Measurements from ENCODE around the gene TF. TPM values are rescaled to one million over a fixed set of nuclear protein-coding genes. Genes with fewer than 3 reads are reported as not detected.
"Not testable (repeated sequence)": the region's sequence is repeated elsewhere in the genome, so short reads cannot be mapped to it uniquely, and the experiment has no call there.

TF gene
- total RNA-seq, 2 donors from 2014 or later, result 0.65 to 1.3 TPM

GRCh38 chr3:133762539-133762938 lies 16.3 kb downstream of the TF start:
- H3K27me3 Mint-ChIP-seq, result peaks cover 44% of the 10 kb centered on the region
- H3K4me3 Mint-ChIP-seq, result no peak overlapping the region
- ATAC-seq (no peak), DNase-seq (no peak)
- no peaks in the 10 kb centered on the region for H3K4me1 Mint-ChIP-seq
- H3K27ac Mint-ChIP-seq, result no peak overlapping the region
- no peaks in the 10 kb centered on the region for H3K36me3 Mint-ChIP-seq (ENCODE audit: low read depth)
- no peaks in the 10 kb centered on the region for H3K9me3 ChIP-seq (ENCODE audit: control insufficient read depth, low read length, poor library complexity, severe bottlenecking)

GRCh38 chr3:133763797-133764683 lies 17.8 kb downstream of the TF start:
- Mint-ChIP-seq H3K27ac (no peak overlapping the region), H3K4me3 (no peak overlapping the region), H3K4me1 (no peaks in the 10 kb centered on the region), H3K36me3 (ENCODE audit: low read depth) (no peaks in the 10 kb centered on the region), H3K27me3 (peaks cover 31% of the 10 kb centered on the region)
- H3K9me3 ChIP-seq (ENCODE audit: control insufficient read depth, low read length, poor library complexity, severe bottlenecking), result no peaks in the 10 kb centered on the region
- ATAC-seq (no peak), DNase-seq (no peak)

GRCh38 chr3:133765256-133765655 lies 19.1 kb downstream of the TF start:
- Mint-ChIP-seq H3K27ac (no peak overlapping the region), H3K36me3 (ENCODE audit: low read depth) (no peaks in the 10 kb centered on the region), H3K27me3 (peaks cover 31% of the 10 kb centered on the region), H3K4me3 (no peak overlapping the region), H3K4me1 (no peaks in the 10 kb centered on the region)
- no peak for DNase-seq
- no peaks in the 10 kb centered on the region for H3K9me3 ChIP-seq (ENCODE audit: control insufficient read depth, low read length, poor library complexity, severe bottlenecking)
- no peak for ATAC-seq

- H3K36me3 Mint-ChIP-seq (ENCODE audit: low read depth), result no peaks in the 10 kb centered on the region
- no peaks in the 10 kb centered on the region for H3K4me1 Mint-ChIP-seq
- peaks cover 37% of the 10 kb centered on the region for H3K27me3 Mint-ChIP-seq
- ATAC-seq (no peak), DNase-seq (no peak)
- H3K27ac Mint-ChIP-seq, result no peak overlapping the region
- H3K9me3 ChIP-seq (ENCODE audit: control insufficient read depth, low read length, poor library complexity, severe bottlenecking), result no peaks in the 10 kb centered on the region
- H3K4me3 Mint-ChIP-seq, result no peak overlapping the region
Measured at GRCh38 chr3:133767607-133768006, 21.4 kb downstream of the TF start.

GRCh38 chr3:133769536-133769935 lies 23.3 kb downstream of the TF start:
- DNase-seq (no peak), ATAC-seq (no peak)
- no peaks in the 10 kb centered on the region for H3K9me3 ChIP-seq (ENCODE audit: control insufficient read depth, low read length, poor library complexity, severe bottlenecking)
- Mint-ChIP-seq H3K4me3 (no peak overlapping the region), H3K27me3 (peaks cover 41% of the 10 kb centered on the region), H3K4me1 (no peaks in the 10 kb centered on the region), H3K36me3 (ENCODE audit: low read depth) (peaks cover 4% of the 10 kb centered on the region), H3K27ac (no peak overlapping the region)

GRCh38 chr3:133773732-133774131 lies 27.5 kb downstream of the TF start:
- H3K4me3 Mint-ChIP-seq, result no peak overlapping the region
- H3K27ac Mint-ChIP-seq, result no peak overlapping the region
- ATAC-seq (no peak), DNase-seq (no peak)
- H3K9me3 ChIP-seq (ENCODE audit: control insufficient read depth, low read length, poor library complexity, severe bottlenecking), result no peaks in the 10 kb centered on the region
- no peaks in the 10 kb centered on the region for H3K4me1 Mint-ChIP-seq
- H3K36me3 Mint-ChIP-seq (ENCODE audit: low read depth), result peaks cover 4% of the 10 kb centered on the region
- H3K27me3 Mint-ChIP-seq, result peaks cover 55% of the 10 kb centered on the region

GRCh38 chr3:133775309-133775708 lies 29.1 kb downstream of the TF start:
- no peak for ATAC-seq
- Mint-ChIP-seq H3K27me3 (peaks cover 64% of the 10 kb centered on the region), H3K4me1 (no peaks in the 10 kb centered on the region), H3K27ac (no peak overlapping the region), H3K36me3 (ENCODE audit: low read depth) (peaks cover 4% of the 10 kb centered on the region), H3K4me3 (no peak overlapping the region)
- no peaks in the 10 kb centered on the region for H3K9me3 ChIP-seq (ENCODE audit: control insufficient read depth, low read length, poor library complexity, severe bottlenecking)
- DNase-seq, result no peak

GRCh38 chr3:133775835-133776234 lies 29.6 kb downstream of the TF start:
- H3K4me3 Mint-ChIP-seq, result no peak overlapping the region
- H3K9me3 ChIP-seq (ENCODE audit: control insufficient read depth, low read length, poor library complexity, severe bottlenecking), result no peaks in the 10 kb centered on the region
- peaks cover 64% of the 10 kb centered on the region for H3K27me3 Mint-ChIP-seq
- no peak for DNase-seq
- H3K27ac Mint-ChIP-seq, result no peak overlapping the region
- ATAC-seq, result no peak
- peaks cover 4% of the 10 kb centered on the region for H3K36me3 Mint-ChIP-seq (ENCODE audit: low read depth)
- H3K4me1 Mint-ChIP-seq, result no peaks in the 10 kb centered on the region

- Mint-ChIP-seq H3K27me3 (peaks cover 70% of the 10 kb centered on the region), H3K4me1 (no peaks in the 10 kb centered on the region), H3K27ac (no peak overlapping the region), H3K4me3 (no peak overlapping the region), H3K36me3 (ENCODE audit: low read depth) (peaks cover 4% of the 10 kb centered on the region)
- H3K9me3 ChIP-seq (ENCODE audit: control insufficient read depth, low read length, poor library complexity, severe bottlenecking), result no peaks in the 10 kb centered on the region
- no peak for ATAC-seq
- DNase-seq, result no peak
Measured at GRCh38 chr3:133776794-133777438, 30.7 kb downstream of the TF start.

- peaks cover 4% of the 10 kb centered on the region for H3K4me1 Mint-ChIP-seq
- peaks cover 70% of the 10 kb centered on the region for H3K27me3 Mint-ChIP-seq
- no peak overlapping the region for H3K27ac Mint-ChIP-seq
- peaks cover 4% of the 10 kb centered on the region for H3K36me3 Mint-ChIP-seq (ENCODE audit: low read depth)
- H3K4me3 Mint-ChIP-seq, result no peak overlapping the region
- no peak for DNase-seq
- ATAC-seq, result no peak
- no peaks in the 10 kb centered on the region for H3K9me3 ChIP-seq (ENCODE audit: control insufficient read depth, low read length, poor library complexity, severe bottlenecking)
Measured at GRCh38 chr3:133777807-133778568, 31.8 kb downstream of the TF start.

GRCh38 chr3:133779626-133780203 lies 33.5 kb downstream of the TF start:
- ATAC-seq (no peak), DNase-seq (no peak)
- Mint-ChIP-seq H3K4me3 (no peak overlapping the region), H3K27me3 (peaks cover 57% of the 10 kb centered on the region), H3K36me3 (ENCODE audit: low read depth) (no peaks in the 10 kb centered on the region), H3K27ac (no peak overlapping the region), H3K4me1 (peaks cover 4% of the 10 kb centered on the region)
- H3K9me3 ChIP-seq (ENCODE audit: control insufficient read depth, low read length, poor library complexity, severe bottlenecking), result no peaks in the 10 kb centered on the region

GRCh38 chr3:133780756-133781155 lies 34.6 kb downstream of the TF start:
- ATAC-seq, result not testable (repeated sequence)

GRCh38 chr3:133781570-133781969 lies 35.4 kb downstream of the TF start:
- no peak overlapping the region for H3K27ac Mint-ChIP-seq
- H3K9me3 ChIP-seq (ENCODE audit: control insufficient read depth, low read length, poor library complexity, severe bottlenecking), result no peaks in the 10 kb centered on the region
- peaks cover 45% of the 10 kb centered on the region for H3K27me3 Mint-ChIP-seq
- DNase-seq (no peak), ATAC-seq (no peak)
- no peaks in the 10 kb centered on the region for H3K36me3 Mint-ChIP-seq (ENCODE audit: low read depth)
- no peak overlapping the region for H3K4me3 Mint-ChIP-seq
- peaks cover 4% of the 10 kb centered on the region for H3K4me1 Mint-ChIP-seq

More at GRCh38 chr3:133780756-133781155, 34.6 kb downstream of the TF start:
- H3K4me1 Mint-ChIP-seq; H3K27ac Mint-ChIP-seq; H3K4me3 Mint-ChIP-seq; H3K36me3 Mint-ChIP-seq (ENCODE audit: low read depth); DNase-seq; H3K9me3 ChIP-seq (ENCODE audit: control insufficient read depth, low read length, poor library complexity, severe bottlenecking): not testable (repeated sequence)
- H3K27me3 Mint-ChIP-seq, result peaks cover 50% of the 10 kb centered on the region
